K562 (cell line): ENCODE measurements around the gene RAG2. TPM values are rescaled to one million over a fixed set of nuclear protein-coding genes. Genes with fewer than 3 reads are reported as not detected.

Experiments used
- CUX1 ChIP-seq: fragments of 200-800 bp; sonication (Bioruptor generic); IDR thresholded peaks from 2 replicates; pipeline ENCODE4 v1.6.1; 2016; ENCODE audit warnings: missing genetic modification characterization, missing compliant biosample characterization
- POLR2G ChIP-seq: fragments of 200-400 bp; formaldehyde crosslinking; IDR thresholded peaks from 2 replicates; pipeline ENCODE4 v1.6.1; 2017; ENCODE audit warnings: low read depth, mild to moderate bottlenecking, antibody characterized with exemption, low read length, moderate library complexity
- PTRF ChIP-seq: fragments of 450-650 bp; IDR thresholded peaks from 2 replicates; pipeline ENCODE4 v1.6.1; 2016; ENCODE audit warnings: mild to moderate bottlenecking, missing genetic modification characterization, missing compliant biosample characterization
- RAD21 ChIP-seq, 2 experiments: fragments of 250-450 bp in 1 of 2; fragments of 450-650 bp in 1 of 2; sonication (Bioruptor Pico) in 1 of 2; formaldehyde crosslinking in 1 of 2; IDR thresholded peaks in 1 of 2; conservative IDR thresholded peaks in 1 of 2; 2 replicates each; pipeline versions ENCODE4 v1.4.0 to v1.8.0; 2020 to 2022; ENCODE audit warnings: mild to moderate bottlenecking in 2 of 2, moderate library complexity in 1 of 2
- REST ChIP-seq, 2 experiments: fragments of 450-650 bp; formaldehyde crosslinking in 1 of 2; IDR thresholded peaks; 2 replicates each; pipeline versions ENCODE4 v1.4.0 to v1.6.1; 2014 to 2020; ENCODE audit warnings: mild to moderate bottlenecking in 2 of 2, borderline replicate concordance in 1 of 2, low read depth in 1 of 2
- TSHZ1 ChIP-seq: fragments of 250-450 bp; sonication (Bioruptor Pico); IDR thresholded peaks from 2 replicates; pipeline ENCODE4 v1.4.0; 2020; ENCODE audit warnings: mild to moderate bottlenecking, moderate library complexity
- ZZZ3 ChIP-seq: fragments of 450-650 bp; IDR thresholded peaks from 2 replicates; pipeline ENCODE4 v1.6.1; 2016; ENCODE audit warnings: antibody characterized with exemption, mild to moderate bottlenecking, moderate library complexity
- polyA plus RNA-seq, 8 experiments: library from polyadenylated mRNA; depleted of rRNA in 4 of 8; stranded (reverse) in 5 of 8; unstranded in 3 of 8; fragments of >200 nt; fragmentation: Nextera tagmentation in 2 of 8; fragmentation: Illumina TruSeq in 1 of 8; extraction: Ambion mirVana in 2 of 8; extraction: Trizol in 1 of 8; gene quantifications; 2 replicates each; pipeline versions ENCODE4 v1.2.1 to v1.2.3, GENCODE V29; 2011 to 2014; ENCODE audit warnings: inconsistent platforms in 1 of 8, missing spikeins in 1 of 8
- total RNA-seq, 7 experiments: library from RNA; depleted of rRNA in 6 of 7; stranded (reverse); fragments of >200 nt in 6 of 7; fragmentation: Illumina TruSeq in 2 of 7; extraction: Trizol in 2 of 7; gene quantifications; 2 replicates each; pipeline versions ENCODE4 v1.2.1 to v1.2.3, GENCODE V29; 2011 to 2021; ENCODE audit warnings: low replicate concordance in 1 of 7

The RAG2 gene
- total and polyA plus RNA-seq, 9 of the 15 experiments (the other 6 are each of a cell fraction or from before 2014, with no cell fraction given), result 0.06 to 2.7 (median 0.26) TPM; not detected in 3

GRCh38 chr11:36564376-36565030, 33.5 kb downstream of the RAG2 start (continued):
- TF ChIP-seq PTRF (tag) (no peak), ZZZ3 (no peak), RAD21 (CRISPR knock-in tag; conservative IDR thresholded peaks at IDR 0.05 in 1 of 2, IDR thresholded peaks at IDR 0.05 in 1 of 2) (peak; percentile 85 to 94), REST (IDR thresholded peaks at IDR 0.05; ENCODE audit: borderline replicate concordance) (peak; percentile 62; the same call in 1 of the 2 replicates), REST (CRISPR knock-in tag; IDR thresholded peaks at IDR 0.05; ENCODE audit: low read depth) (no peak), TSHZ1 (CRISPR knock-in tag) (no peak), CUX1 (CRISPR knock-in tag) (no peak), POLR2G (no peak)
